ENCODE results near the gene INTS11. TPM values are rescaled to one million over a fixed set of nuclear protein-coding genes. Genes with fewer than 3 reads are reported as not detected.
A peak's percentile ranks its signal among the peaks of the same experiment; 100 is the strongest.

INTS11 gene
- total and polyA plus RNA-seq, 4 experiments from 2014 or later: 68.3 to 173 (median 117) TPM

- no peak for DNase-seq
- Mint-ChIP-seq H3K4me1 (peaks cover 4 to 20% (median 10%) of the 10 kb centered on the region in 4 donors), H3K27me3 (no peaks in the 10 kb centered on the region), H3K36me3 (no peaks in the 10 kb centered on the region), H3K27ac (peak overlapping the region in 2 of 7 donors; percentile 52 to 60), H3K4me3 (peak overlapping the region in 5 of 8 donors; percentile 3 to 78 (median 65)), H3K9me3 (no peaks in the 10 kb centered on the region)
- intact Hi-C loops (cut with micrococcal nuclease): no loop called here
- ChIA-PET POLR2A (ENCODE audit: partially characterized antibody) (interaction anchor here (1.3 kb wide), 1 partner anchor 28 kb away, joined by 5 read pairs; the partner anchor contains the start of gene AURKAIP1), CTCF (ENCODE audit: partially characterized antibody) (no interaction called here)
- Histone ChIP-seq H3K4me1 (ENCODE audit: insufficient read depth, low read length) (peaks cover 14% of the 10 kb centered on the region), H3K27ac (ENCODE audit: low read depth, low read length) (no peak overlapping the region), H3K4me3 (ENCODE audit: low read length in 2 of 2) (no peak overlapping the region), H3K36me3 (ENCODE audit: insufficient read depth, low read length) (no peaks in the 10 kb centered on the region), H3K27me3 (ENCODE audit: insufficient read depth, low read length) (no peaks in the 10 kb centered on the region), H3K9me3 (ENCODE audit: control insufficient read depth in 1 of 2, low read length in 2 of 2) (no peaks in the 10 kb centered on the region)
Observed at GRCh38 chr1:1346501-1346890, 22.0 kb upstream of the INTS11 start.

- no peak for DNase-seq
- Histone ChIP-seq H3K36me3 (ENCODE audit: insufficient read depth, low read length) (no peaks in the 10 kb centered on the region), H3K27me3 (ENCODE audit: insufficient read depth, low read length) (no peaks in the 10 kb centered on the region), H3K9me3 (ENCODE audit: control insufficient read depth in 1 of 2, low read length in 2 of 2) (no peaks in the 10 kb centered on the region), H3K27ac (ENCODE audit: low read depth, low read length) (no peak overlapping the region), H3K4me3 (ENCODE audit: low read length in 2 of 2) (no peak overlapping the region), H3K4me1 (ENCODE audit: insufficient read depth, low read length) (peaks cover 14% of the 10 kb centered on the region)
- peaks cover 4 to 24% (median 12%) of the 10 kb centered on the region in 4 donors for H3K4me1 Mint-ChIP-seq
- H3K9me3 Mint-ChIP-seq: no peaks in the 10 kb centered on the region
- H3K27me3 Mint-ChIP-seq: no peaks in the 10 kb centered on the region
- intact Hi-C loops (cut with micrococcal nuclease): no loop called here
- H3K4me3 Mint-ChIP-seq: no peak overlapping the region
- H3K36me3 Mint-ChIP-seq: peaks cover 4% of the 10 kb centered on the region in 2 donors
- ChIA-PET CTCF (ENCODE audit: partially characterized antibody) (no interaction called here), POLR2A (ENCODE audit: partially characterized antibody) (interaction anchor here (1.3 kb wide), 1 partner anchor 29 kb away, joined by 5 read pairs; the partner anchor contains the start of gene AURKAIP1)
- no peak overlapping the region for H3K27ac Mint-ChIP-seq
Observed at GRCh38 chr1:1345860-1346500, 21.5 kb upstream of the INTS11 start.

- DNase-seq: no peak
- no peaks in the 10 kb centered on the region for H3K9me3 Mint-ChIP-seq
- Histone ChIP-seq H3K27ac (ENCODE audit: low read depth, low read length) (no peak overlapping the region), H3K4me3 (ENCODE audit: low read length in 2 of 2) (no peak overlapping the region), H3K36me3 (ENCODE audit: insufficient read depth, low read length) (no peaks in the 10 kb centered on the region), H3K9me3 (ENCODE audit: control insufficient read depth in 1 of 2, low read length in 2 of 2) (no peaks in the 10 kb centered on the region), H3K27me3 (ENCODE audit: insufficient read depth, low read length) (no peaks in the 10 kb centered on the region), H3K4me1 (ENCODE audit: insufficient read depth, low read length) (peaks cover 14% of the 10 kb centered on the region)
- H3K27me3 Mint-ChIP-seq: no peaks in the 10 kb centered on the region
- POLR2A ChIA-PET (ENCODE audit: partially characterized antibody): interaction anchor here (1.3 kb wide), 1 partner anchor 30 kb away, joined by 5 read pairs; the partner anchor contains the start of gene AURKAIP1
- intact Hi-C loops (cut with micrococcal nuclease): no loop called here
- CTCF ChIA-PET (ENCODE audit: partially characterized antibody): no interaction called here
- H3K36me3 Mint-ChIP-seq: peaks cover 6 to 10% of the 10 kb centered on the region in 2 donors
- H3K4me3 Mint-ChIP-seq: no peak overlapping the region
- no peak overlapping the region for H3K27ac Mint-ChIP-seq
- H3K4me1 Mint-ChIP-seq: peaks cover 4 to 28% (median 16%) of the 10 kb centered on the region in 4 donors
Observed at GRCh38 chr1:1345384-1345783, 20.9 kb upstream of the INTS11 start.

GRCh38 chr1:1344655-1345361, 20.3 kb upstream of the INTS11 start:
- Mint-ChIP-seq H3K27me3 (no peaks in the 10 kb centered on the region), H3K36me3 (peaks cover 7 to 10% of the 10 kb centered on the region in 2 donors), H3K4me1 (peaks cover 4 to 28% (median 16%) of the 10 kb centered on the region in 4 donors), H3K27ac (peak overlapping the region in 2 of 7 donors; percentile 25 to 41), H3K4me3 (no peak overlapping the region), H3K9me3 (no peaks in the 10 kb centered on the region)
- POLR2A ChIA-PET (ENCODE audit: partially characterized antibody): no interaction called here
- Histone ChIP-seq H3K27ac (ENCODE audit: low read depth, low read length) (no peak overlapping the region), H3K27me3 (ENCODE audit: insufficient read depth, low read length) (no peaks in the 10 kb centered on the region), H3K4me1 (ENCODE audit: insufficient read depth, low read length) (peaks cover 14% of the 10 kb centered on the region), H3K36me3 (ENCODE audit: insufficient read depth, low read length) (no peaks in the 10 kb centered on the region), H3K4me3 (ENCODE audit: low read length in 2 of 2) (no peak overlapping the region), H3K9me3 (ENCODE audit: control insufficient read depth in 1 of 2, low read length in 2 of 2) (no peaks in the 10 kb centered on the region)
- no peak for DNase-seq
- CTCF ChIA-PET (ENCODE audit: partially characterized antibody): no interaction called here
- intact Hi-C loops (cut with micrococcal nuclease): no loop called here

DNA sequence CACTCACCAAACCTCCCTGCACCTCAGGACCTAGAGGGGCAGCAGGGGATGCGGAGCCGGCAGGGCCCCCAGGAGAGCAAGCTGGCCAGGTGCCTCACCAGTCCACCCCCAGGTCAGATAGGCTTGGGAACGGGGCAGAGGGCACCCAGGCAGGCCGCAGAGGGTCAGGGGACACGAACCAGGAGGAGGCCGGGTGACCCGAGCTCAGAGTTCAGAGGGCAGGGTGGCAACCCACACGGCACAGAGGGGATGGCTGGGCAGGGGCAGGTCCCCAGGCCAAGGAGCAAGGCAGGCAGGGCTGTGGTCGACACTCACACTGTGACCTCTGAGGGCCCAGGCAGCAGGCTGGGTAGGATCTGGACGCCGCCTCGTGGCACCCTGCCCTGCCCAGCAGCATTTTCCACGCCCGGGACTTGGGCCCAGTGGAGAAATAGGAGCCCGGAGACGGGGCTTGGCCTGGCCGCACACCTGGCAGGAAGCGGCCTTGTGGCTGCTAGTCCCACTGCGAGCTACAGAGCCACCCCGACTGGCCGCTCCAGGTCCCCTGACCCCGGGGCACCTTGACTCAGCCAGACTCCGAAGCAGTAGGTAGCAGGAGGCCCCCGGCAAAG, 19.5 kb upstream of the INTS11 start:
- no peaks in the 10 kb centered on the region for H3K36me3 ChIP-seq (ENCODE audit: insufficient read depth, low read length)
- peaks cover 14% of the 10 kb centered on the region for H3K4me1 ChIP-seq (ENCODE audit: insufficient read depth, low read length)
- H3K27ac Mint-ChIP-seq: peak overlapping the region in 1 of 7 donors; percentile 44
- H3K4me1 Mint-ChIP-seq: peaks cover 4 to 28% (median 16%) of the 10 kb centered on the region in 4 donors
- DNase-seq: no peak
- H3K27ac ChIP-seq (ENCODE audit: low read depth, low read length): no peak overlapping the region
- no peaks in the 10 kb centered on the region for H3K27me3 ChIP-seq (ENCODE audit: insufficient read depth, low read length)
- no peaks in the 10 kb centered on the region for H3K9me3 ChIP-seq (ENCODE audit: control insufficient read depth in 1 of 2, low read length in 2 of 2)
- no peaks in the 10 kb centered on the region for H3K9me3 Mint-ChIP-seq
- H3K4me3 ChIP-seq (ENCODE audit: low read length in 2 of 2): no peak overlapping the region
- ChIA-PET POLR2A (ENCODE audit: partially characterized antibody) (no interaction called here), CTCF (ENCODE audit: partially characterized antibody) (no interaction called here)
- intact Hi-C loops (cut with micrococcal nuclease): loop anchor here (1.0 kb wide), 1 partner anchor 18 kb away; no protein-coding TSS in a partner anchor
- H3K36me3 Mint-ChIP-seq: peaks cover 9 to 10% of the 10 kb centered on the region in 2 donors
- no peaks in the 10 kb centered on the region for H3K27me3 Mint-ChIP-seq
- H3K4me3 Mint-ChIP-seq: no peak overlapping the region

GRCh38 chr1:1342584-1343115, 18.2 kb upstream of the INTS11 start:
- Histone ChIP-seq H3K4me3 (ENCODE audit: low read length in 2 of 2) (no peak overlapping the region), H3K4me1 (ENCODE audit: insufficient read depth, low read length) (peaks cover 7% of the 10 kb centered on the region), H3K27me3 (ENCODE audit: insufficient read depth, low read length) (no peaks in the 10 kb centered on the region), H3K9me3 (ENCODE audit: control insufficient read depth in 1 of 2, low read length in 2 of 2) (no peaks in the 10 kb centered on the region), H3K27ac (ENCODE audit: low read depth, low read length) (no peak overlapping the region), H3K36me3 (ENCODE audit: insufficient read depth, low read length) (no peaks in the 10 kb centered on the region)
- peaks cover 10 to 12% of the 10 kb centered on the region in 2 donors for H3K36me3 Mint-ChIP-seq
- H3K27ac Mint-ChIP-seq: no peak overlapping the region
- peak in 1 of 5 donors; percentile 3 for DNase-seq
- no peak overlapping the region for H3K4me3 Mint-ChIP-seq
- POLR2A ChIA-PET (ENCODE audit: partially characterized antibody): no interaction called here
- no peaks in the 10 kb centered on the region for H3K9me3 Mint-ChIP-seq
- intact Hi-C loops (cut with micrococcal nuclease): loop anchor here (1.0 kb wide), 1 partner anchor 16 kb away; no protein-coding TSS in a partner anchor
- CTCF ChIA-PET (ENCODE audit: partially characterized antibody): no interaction called here
- H3K27me3 Mint-ChIP-seq: no peaks in the 10 kb centered on the region
- H3K4me1 Mint-ChIP-seq: peaks cover 4 to 21% (median 14%) of the 10 kb centered on the region in 4 donors

GRCh38 chr1:1342061-1342562, 17.7 kb upstream of the INTS11 start:
- Mint-ChIP-seq H3K27ac (no peak overlapping the region), H3K4me3 (no peak overlapping the region), H3K4me1 (peaks cover under 1 to 15% (median 11%) of the 10 kb centered on the region in 4 donors), H3K27me3 (no peaks in the 10 kb centered on the region), H3K36me3 (peaks cover 10 to 12% of the 10 kb centered on the region in 2 donors), H3K9me3 (no peaks in the 10 kb centered on the region)
- Histone ChIP-seq H3K4me1 (ENCODE audit: insufficient read depth, low read length) (peaks cover 1% of the 10 kb centered on the region), H3K9me3 (ENCODE audit: control insufficient read depth in 1 of 2, low read length in 2 of 2) (no peaks in the 10 kb centered on the region), H3K27me3 (ENCODE audit: insufficient read depth, low read length) (no peaks in the 10 kb centered on the region), H3K27ac (ENCODE audit: low read depth, low read length) (no peak overlapping the region), H3K4me3 (ENCODE audit: low read length in 2 of 2) (no peak overlapping the region), H3K36me3 (ENCODE audit: insufficient read depth, low read length) (no peaks in the 10 kb centered on the region)
- intact Hi-C loops (cut with micrococcal nuclease): no loop called here
- POLR2A ChIA-PET (ENCODE audit: partially characterized antibody): no interaction called here
- peak in 1 of 5 donors; percentile 42 for DNase-seq
- CTCF ChIA-PET (ENCODE audit: partially characterized antibody): no interaction called here
